Natural killer cell (primary cell): Measurements from ENCODE around the gene GABRB1. TPM values are rescaled to one million over a fixed set of nuclear protein-coding genes. Genes with fewer than 3 reads are reported as not detected.
"Not testable (repeated sequence)": the region's sequence is repeated elsewhere in the genome, so short reads cannot be mapped to it uniquely, and the experiment has no call there.

Experiments
- ATAC-seq, 3 donors: fragments of 150-1000 bp in 2 of 3; fragments of 200-7000 bp in 1 of 3; cut with Tn5 transposase; 1 replicate in 1 of 3; 2 replicates in 2 of 3; pipeline ENCODE4 v1.10.0; 2021; ENCODE audit warnings: mild to moderate bottlenecking in 2 of 3, moderate library complexity in 2 of 3
- DNase-seq, 2 donors: peaks; one replicate each; pipeline versions ENCODE4 v3.0.0 to v3.0.0-alpha.2; 2013 to 2021; ENCODE audit warnings: mixed read lengths in 1 of 2
- H3K27ac ChIP-seq: one replicate; pipeline ENCODE4 v1.5.1; 2013; ENCODE audit warnings: mild to moderate bottlenecking, low read length
- H3K27me3 ChIP-seq: one replicate; pipeline ENCODE4 v1.6.1; 2013; ENCODE audit warnings: low read length; ENCODE audit not compliant: control insufficient read depth, insufficient read depth
- H3K36me3 ChIP-seq: one replicate; pipeline ENCODE4 v1.6.1; 2013; ENCODE audit warnings: low read length; ENCODE audit not compliant: control insufficient read depth, insufficient read depth
- H3K4me1 ChIP-seq: one replicate; pipeline ENCODE4 v1.6.1; 2013; ENCODE audit warnings: low read length; ENCODE audit not compliant: control insufficient read depth, insufficient read depth
- H3K4me3 ChIP-seq: one replicate; pipeline ENCODE4 v1.5.1; 2013; ENCODE audit warnings: low read length
- H3K9me3 ChIP-seq: one replicate; pipeline ENCODE4 v1.6.1; 2013; ENCODE audit warnings: low read length; ENCODE audit not compliant: control insufficient read depth, insufficient read depth
- H3K27ac Mint-ChIP-seq, 2 donors: one replicate each; pipeline ENCODE4 v1.8.0; 2022; ENCODE audit warnings: mild to moderate bottlenecking in 2 of 2, mixed read lengths in 2 of 2, moderate library complexity in 1 of 2
- H3K27me3 Mint-ChIP-seq, 2 donors: one replicate each; pipeline ENCODE4 v1.8.0; 2022; ENCODE audit warnings: low read depth in 2 of 2, mixed read lengths in 2 of 2
- H3K36me3 Mint-ChIP-seq: one replicate; pipeline ENCODE4 v1.8.0; 2022; ENCODE audit warnings: mixed read lengths
- H3K4me1 Mint-ChIP-seq, 2 donors: one replicate each; pipeline ENCODE4 v1.8.0; 2022; ENCODE audit warnings: mixed read lengths in 2 of 2
- H3K4me3 Mint-ChIP-seq: one replicate; pipeline ENCODE4 v1.8.0; 2022; ENCODE audit warnings: mild to moderate bottlenecking, moderate library complexity, mixed read lengths
- H3K9me3 Mint-ChIP-seq, 2 donors: one replicate each; pipeline ENCODE4 v1.8.0; 2022; ENCODE audit warnings: mixed read lengths in 2 of 2
- WGBS: methylation state at CpG from one replicate; pipeline ENCODE4 v1.1.7; 2013; ENCODE audit warnings: missing lambda C conversion rate; ENCODE audit not compliant: insufficient coverage; 5-methylcytosine and 5-hydroxymethylcytosine counted together
- intact Hi-C: fragments of 100-400 bp; cut with micrococcal nuclease; formaldehyde crosslinking; loops from one replicate; pipeline ENCODE4 v1.14.2; 2022
- total RNA-seq, 4 donors: library from RNA; stranded (reverse); fragments of 120-200 nt in 1 of 4; gene quantifications; one replicate each; pipeline versions ENCODE4 v1.2.3 to v1.2.4, GENCODE V29; 2013 to 2022
- TF ChIP-seq, protein P1 (sequence below): fragments of 200-600 bp; IDR thresholded peaks from one replicate; pipeline ENCODE4 v1.8.0; 2022; ENCODE audit warnings: antibody characterized with exemption

Gene GABRB1
- total RNA-seq, 3 donors from 2014 or later (not counting 1 experiment from before 2014, with no cell fraction given): not detected

- Histone ChIP-seq H3K27me3 (no peaks in the 10 kb centered on the region), H3K36me3 (no peaks in the 10 kb centered on the region), H3K4me3 (no peak overlapping the region), H3K27ac (no peak overlapping the region), H3K9me3 (no peaks in the 10 kb centered on the region), H3K4me1 (no peaks in the 10 kb centered on the region)
- DNase-seq: no peak
- intact Hi-C loops: no loop called here
- 86% methylated on average over 2 of the region's 2 CpGs for WGBS
- no peak overlapping the region for H3K4me3 Mint-ChIP-seq
- TF ChIP-seq, protein P1, sequence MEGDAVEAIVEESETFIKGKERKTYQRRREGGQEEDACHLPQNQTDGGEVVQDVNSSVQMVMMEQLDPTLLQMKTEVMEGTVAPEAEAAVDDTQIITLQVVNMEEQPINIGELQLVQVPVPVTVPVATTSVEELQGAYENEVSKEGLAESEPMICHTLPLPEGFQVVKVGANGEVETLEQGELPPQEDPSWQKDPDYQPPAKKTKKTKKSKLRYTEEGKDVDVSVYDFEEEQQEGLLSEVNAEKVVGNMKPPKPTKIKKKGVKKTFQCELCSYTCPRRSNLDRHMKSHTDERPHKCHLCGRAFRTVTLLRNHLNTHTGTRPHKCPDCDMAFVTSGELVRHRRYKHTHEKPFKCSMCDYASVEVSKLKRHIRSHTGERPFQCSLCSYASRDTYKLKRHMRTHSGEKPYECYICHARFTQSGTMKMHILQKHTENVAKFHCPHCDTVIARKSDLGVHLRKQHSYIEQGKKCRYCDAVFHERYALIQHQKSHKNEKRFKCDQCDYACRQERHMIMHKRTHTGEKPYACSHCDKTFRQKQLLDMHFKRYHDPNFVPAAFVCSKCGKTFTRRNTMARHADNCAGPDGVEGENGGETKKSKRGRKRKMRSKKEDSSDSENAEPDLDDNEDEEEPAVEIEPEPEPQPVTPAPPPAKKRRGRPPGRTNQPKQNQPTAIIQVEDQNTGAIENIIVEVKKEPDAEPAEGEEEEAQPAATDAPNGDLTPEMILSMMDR: no peak
- no peaks in the 10 kb centered on the region for H3K4me1 Mint-ChIP-seq
- peaks cover 2 to 4% of the 10 kb centered on the region in 2 donors for H3K9me3 Mint-ChIP-seq
- H3K27ac Mint-ChIP-seq: no peak overlapping the region
- ATAC-seq: no peak
- no peaks in the 10 kb centered on the region for H3K27me3 Mint-ChIP-seq
- no peaks in the 10 kb centered on the region for H3K36me3 Mint-ChIP-seq
These were observed 256.4 kb downstream of the GABRB1 start for GRCh38 chr4:47287735-47288134.

DNA sequence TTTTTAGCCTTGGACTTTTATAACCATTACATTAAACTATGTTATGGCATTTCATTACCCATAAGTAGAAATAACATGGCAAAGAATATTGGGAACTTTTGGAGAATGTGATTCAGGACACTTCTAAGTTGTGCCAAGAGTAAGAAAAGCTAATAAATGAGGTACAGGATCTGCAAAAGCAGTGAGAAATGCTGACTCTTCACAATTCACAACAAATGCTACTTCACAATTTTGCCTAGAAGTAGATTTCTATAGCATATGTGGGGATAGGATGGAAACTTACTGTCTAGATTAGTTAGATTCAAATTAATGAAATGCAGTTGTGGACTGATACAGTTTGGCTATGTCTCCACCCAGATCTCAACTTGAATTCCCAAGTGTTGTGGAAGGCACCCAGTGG lies 258.4 kb downstream of the GABRB1 start:
- no peaks in the 10 kb centered on the region for H3K27me3 Mint-ChIP-seq
- H3K36me3 Mint-ChIP-seq: no peaks in the 10 kb centered on the region
- Histone ChIP-seq H3K36me3 (no peaks in the 10 kb centered on the region), H3K4me3 (no peak overlapping the region), H3K4me1 (no peaks in the 10 kb centered on the region), H3K27ac (no peak overlapping the region), H3K27me3 (no peaks in the 10 kb centered on the region), H3K9me3 (no peaks in the 10 kb centered on the region)
- no peaks in the 10 kb centered on the region for H3K4me1 Mint-ChIP-seq
- H3K27ac Mint-ChIP-seq: no peak overlapping the region
- ATAC-seq (no peak), DNase-seq (no peak)
- intact Hi-C loops: no loop called here
- no peak overlapping the region for H3K4me3 Mint-ChIP-seq
- peaks cover 0 to 4% of the 10 kb centered on the region in 2 donors for H3K9me3 Mint-ChIP-seq
- TF ChIP-seq, protein P1: no peak

DNA sequence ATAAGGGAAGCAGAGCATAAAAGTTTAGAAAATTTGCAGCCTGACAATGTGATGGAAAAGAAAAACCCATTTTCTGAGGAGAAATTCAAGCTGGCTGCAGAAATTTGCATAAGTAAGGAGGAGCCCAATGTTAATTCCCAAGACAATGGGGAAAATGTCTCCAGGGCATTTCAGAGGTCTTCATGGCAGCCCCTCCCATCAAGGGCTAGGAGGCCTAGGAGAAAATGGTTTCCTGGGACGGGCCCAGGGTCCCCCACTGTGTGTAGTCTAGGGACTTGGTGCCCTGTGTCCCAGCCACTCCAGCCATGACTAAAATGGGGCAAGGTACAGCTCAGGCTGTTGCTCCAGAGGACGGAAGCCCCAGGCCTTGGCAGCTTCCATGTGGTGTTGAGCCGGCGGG lies 259.5 kb downstream of the GABRB1 start:
- DNase-seq, H3K9me3 Mint-ChIP-seq, H3K27me3 Mint-ChIP-seq, H3K4me3 ChIP-seq, ATAC-seq, intact Hi-C loops, H3K27ac ChIP-seq, H3K36me3 ChIP-seq, H3K4me1 Mint-ChIP-seq, H3K4me3 Mint-ChIP-seq, H3K9me3 ChIP-seq, H3K4me1 ChIP-seq, H3K36me3 Mint-ChIP-seq, H3K27me3 ChIP-seq, H3K27ac Mint-ChIP-seq: not testable (repeated sequence)
- WGBS: 86% methylated on average over 4 of the region's 4 CpGs

DNA sequence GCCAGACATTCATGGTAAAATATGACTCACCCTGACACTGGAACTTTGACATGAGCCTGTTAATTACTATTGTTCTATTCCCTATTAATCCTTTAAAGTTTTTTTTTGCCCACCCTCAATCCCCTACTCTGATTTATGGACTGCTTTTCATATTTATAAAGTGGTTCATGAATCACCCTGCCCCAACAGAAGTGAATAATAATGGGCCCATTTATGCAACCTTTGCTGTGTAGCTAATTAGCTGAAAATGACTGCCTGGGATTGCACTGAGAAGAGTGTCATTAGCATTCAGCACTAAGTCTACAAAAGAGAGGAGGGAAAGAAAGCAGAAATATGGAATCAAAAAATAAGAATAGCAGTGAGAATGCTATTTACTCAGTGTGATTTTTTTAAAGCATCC lies 277.8 kb downstream of the GABRB1 start:
- H3K4me1 ChIP-seq: no peaks in the 10 kb centered on the region
- H3K4me3 Mint-ChIP-seq: no peak overlapping the region
- H3K9me3 Mint-ChIP-seq: no peaks in the 10 kb centered on the region
- peaks cover 3% of the 10 kb centered on the region for H3K27me3 ChIP-seq
- H3K36me3 ChIP-seq: no peaks in the 10 kb centered on the region
- no peak overlapping the region for H3K4me3 ChIP-seq
- DNase-seq (no peak), ATAC-seq (no peak)
- TF ChIP-seq, protein P1: no peak
- intact Hi-C loops: no loop called here
- no peak overlapping the region for H3K27ac ChIP-seq
- peaks cover 0 to 7% of the 10 kb centered on the region in 2 donors for H3K27me3 Mint-ChIP-seq
- H3K4me1 Mint-ChIP-seq: no peaks in the 10 kb centered on the region
- no peaks in the 10 kb centered on the region for H3K36me3 Mint-ChIP-seq
- H3K27ac Mint-ChIP-seq: no peak overlapping the region
- H3K9me3 ChIP-seq: no peaks in the 10 kb centered on the region
